Measurements from ENCODE around the gene OR1F1. TPM values are rescaled to one million over a fixed set of nuclear protein-coding genes. Genes with fewer than 3 reads are reported as not detected.
A peak's percentile ranks its signal among the peaks of the same experiment; 100 is the strongest.

Gene OR1F1
- total and polyA plus RNA-seq, 9 donors, result not detected

- no peak overlapping the region for H3K27ac ChIP-seq (ENCODE audit: low read length)
- WGBS (ENCODE audit: insufficient coverage), result 83% methylated on average over 5 of the region's 10 CpGs
- peaks cover 27% of the 10 kb centered on the region for H3K36me3 ChIP-seq (ENCODE audit: control insufficient read depth, insufficient read depth, low read length)
- peaks cover 44% of the 10 kb centered on the region for H3K9me3 ChIP-seq (replicated peaks; ENCODE audit: control insufficient read depth, low read depth, low read length)
- H3K27me3 ChIP-seq (ENCODE audit: control insufficient read depth, insufficient read depth, low read length), result no peaks in the 10 kb centered on the region
- H3K4me1 ChIP-seq (ENCODE audit: control insufficient read depth, insufficient read depth, low read length), result no peaks in the 10 kb centered on the region
- DNase-seq, result no peak
- no peak overlapping the region for H3K4me3 ChIP-seq (ENCODE audit: low read length)
Measured at GRCh38 chr16:3220839-3221238, 32.8 kb downstream of the OR1F1 start.

GRCh38 chr16:3223913-3224515 is 36.0 kb downstream of the OR1F1 start:
- H3K27ac ChIP-seq (ENCODE audit: low read length), result no peak overlapping the region
- H3K9me3 ChIP-seq (replicated peaks; ENCODE audit: control insufficient read depth, low read depth, low read length), result peaks cover 62% of the 10 kb centered on the region
- no peaks in the 10 kb centered on the region for H3K4me1 ChIP-seq (ENCODE audit: control insufficient read depth, insufficient read depth, low read length)
- WGBS (ENCODE audit: insufficient coverage), result 100% methylated on average over 2 of the region's 10 CpGs
- no peak for DNase-seq
- peaks cover 37% of the 10 kb centered on the region for H3K36me3 ChIP-seq (ENCODE audit: control insufficient read depth, insufficient read depth, low read length)
- H3K4me3 ChIP-seq (ENCODE audit: low read length), result no peak overlapping the region
- no peaks in the 10 kb centered on the region for H3K27me3 ChIP-seq (ENCODE audit: control insufficient read depth, insufficient read depth, low read length)

DNA sequence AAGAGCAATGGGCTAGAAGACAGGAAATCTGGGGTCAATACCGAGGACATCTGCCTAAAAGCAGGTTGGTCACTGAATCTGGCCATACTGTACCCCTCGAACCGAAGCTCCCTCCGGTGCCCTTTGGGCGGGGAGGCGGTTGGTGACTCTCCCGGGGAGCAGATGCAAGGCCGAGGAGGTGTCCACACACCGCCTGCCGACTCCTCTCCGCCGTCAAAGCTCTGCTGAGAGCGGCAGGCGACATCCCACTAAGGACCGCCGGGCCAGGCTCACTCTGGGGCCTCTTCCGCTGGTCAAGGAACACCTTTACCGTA is 46.5 kb downstream of the OR1F1 start:
- Histone ChIP-seq H3K4me3 (ENCODE audit: low read length) (peak overlapping the region; percentile 98), H3K4me1 (ENCODE audit: control insufficient read depth, insufficient read depth, low read length) (peaks cover 9% of the 10 kb centered on the region), H3K27me3 (ENCODE audit: control insufficient read depth, insufficient read depth, low read length) (no peaks in the 10 kb centered on the region), H3K9me3 (replicated peaks; ENCODE audit: control insufficient read depth, low read depth, low read length) (peaks cover 12% of the 10 kb centered on the region), H3K36me3 (ENCODE audit: control insufficient read depth, insufficient read depth, low read length) (peaks cover 38% of the 10 kb centered on the region), H3K27ac (ENCODE audit: low read length) (peak overlapping the region; percentile 98)
- WGBS (ENCODE audit: insufficient coverage), result under 1% methylated on average over 17 of the region's 18 CpGs
- DNase-seq, result no peak

- Histone ChIP-seq H3K9me3 (replicated peaks; ENCODE audit: control insufficient read depth, low read depth, low read length) (peaks cover 7% of the 10 kb centered on the region), H3K4me1 (ENCODE audit: control insufficient read depth, insufficient read depth, low read length) (peaks cover 9% of the 10 kb centered on the region), H3K4me3 (ENCODE audit: low read length) (peak within 1 kb of the TSS; percentile 98), H3K27ac (ENCODE audit: low read length) (peak within 1 kb of the TSS; percentile 98), H3K36me3 (ENCODE audit: control insufficient read depth, insufficient read depth, low read length) (peaks cover 33% of the 10 kb centered on the region), H3K27me3 (ENCODE audit: control insufficient read depth, insufficient read depth, low read length) (no peaks in the 10 kb centered on the region)
- WGBS (ENCODE audit: insufficient coverage), result under 1% methylated on average over 47 of the region's 59 CpGs
- peak; percentile 98 for DNase-seq
Measured at GRCh38 chr16:3234857-3235561, 47.0 kb downstream of the OR1F1 start, which contains the start of gene ZNF200. Gene ZNF200 (minus strand): TSS chr16:3235158. CDS start chr16:3233755, 1,403 bp downstream.

- Histone ChIP-seq H3K27ac (ENCODE audit: low read length) (no peak overlapping the region), H3K4me3 (ENCODE audit: low read length) (no peak overlapping the region), H3K36me3 (ENCODE audit: control insufficient read depth, insufficient read depth, low read length) (peaks cover 25% of the 10 kb centered on the region), H3K27me3 (ENCODE audit: control insufficient read depth, insufficient read depth, low read length) (peaks cover 2% of the 10 kb centered on the region), H3K4me1 (ENCODE audit: control insufficient read depth, insufficient read depth, low read length) (peaks cover 9% of the 10 kb centered on the region), H3K9me3 (replicated peaks; ENCODE audit: control insufficient read depth, low read depth, low read length) (peaks cover 5% of the 10 kb centered on the region)
- peak; percentile 15 for DNase-seq
- 82% methylated on average over 22 of the region's 29 CpGs for WGBS (ENCODE audit: insufficient coverage)
Measured at GRCh38 chr16:3235856-3236669, 48.1 kb downstream of the OR1F1 start.

GRCh38 chr16:3241761-3242160 is 53.8 kb downstream of the OR1F1 start:
- H3K4me1 ChIP-seq (ENCODE audit: control insufficient read depth, insufficient read depth, low read length), result no peaks in the 10 kb centered on the region
- DNase-seq, result no peak
- peaks cover 7% of the 10 kb centered on the region for H3K27me3 ChIP-seq (ENCODE audit: control insufficient read depth, insufficient read depth, low read length)
- no peaks in the 10 kb centered on the region for H3K36me3 ChIP-seq (ENCODE audit: control insufficient read depth, insufficient read depth, low read length)
- H3K4me3 ChIP-seq (ENCODE audit: low read length), result no peak overlapping the region
- no peak overlapping the region for H3K27ac ChIP-seq (ENCODE audit: low read length)
- H3K9me3 ChIP-seq (replicated peaks; ENCODE audit: control insufficient read depth, low read depth, low read length), result no peaks in the 10 kb centered on the region
- WGBS (ENCODE audit: insufficient coverage), result 33% methylated on average over 1 of the region's 5 CpGs

DNA sequence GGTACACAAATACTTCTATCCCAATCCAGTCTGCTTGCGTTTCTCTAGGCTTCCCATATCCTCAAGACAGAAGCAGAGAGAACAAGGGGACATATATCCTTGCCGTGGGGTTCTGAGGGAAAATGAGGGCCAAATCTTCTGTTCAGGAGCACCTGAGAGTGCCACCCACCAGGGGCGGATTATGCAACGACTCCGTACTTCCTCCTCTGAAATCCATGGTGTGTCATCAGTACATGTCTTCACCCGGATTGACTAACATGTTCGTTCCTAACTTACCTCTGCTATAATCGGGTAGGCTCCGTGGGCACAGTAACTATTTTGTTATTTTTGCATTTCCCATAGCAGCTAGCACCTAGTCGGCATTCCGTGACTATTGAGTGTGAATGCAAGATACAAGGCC is 54.7 kb downstream of the OR1F1 start:
- Histone ChIP-seq H3K27ac (ENCODE audit: low read length) (no peak overlapping the region), H3K36me3 (ENCODE audit: control insufficient read depth, insufficient read depth, low read length) (no peaks in the 10 kb centered on the region), H3K4me1 (ENCODE audit: control insufficient read depth, insufficient read depth, low read length) (no peaks in the 10 kb centered on the region), H3K4me3 (ENCODE audit: low read length) (no peak overlapping the region), H3K9me3 (replicated peaks; ENCODE audit: control insufficient read depth, low read depth, low read length) (no peaks in the 10 kb centered on the region), H3K27me3 (ENCODE audit: control insufficient read depth, insufficient read depth, low read length) (peaks cover 7% of the 10 kb centered on the region)
- WGBS (ENCODE audit: insufficient coverage), result 80% methylated on average over 10 of the region's 11 CpGs
- no peak for DNase-seq

DNA sequence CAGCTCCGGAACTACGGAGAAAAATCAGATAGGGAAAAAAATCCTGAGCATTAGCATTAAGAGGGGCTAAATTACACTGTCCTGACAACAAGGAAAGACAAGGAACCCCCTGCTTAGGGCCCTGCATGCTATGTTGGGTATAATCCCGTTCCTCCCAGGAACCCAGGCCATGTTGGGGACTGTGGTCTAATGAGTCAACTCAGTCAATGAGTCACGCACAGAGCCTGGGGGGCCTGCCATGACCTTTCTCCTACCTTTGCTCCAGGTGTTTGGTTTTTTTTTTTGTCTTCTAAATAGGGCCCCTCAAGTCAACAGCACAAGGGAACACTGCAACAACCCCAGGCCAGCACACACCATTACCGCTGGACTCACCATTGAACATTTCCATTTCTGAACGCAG is 55.9 kb downstream of the OR1F1 start:
- 72% methylated on average over 2 of the region's 6 CpGs for WGBS (ENCODE audit: insufficient coverage)
- no peaks in the 10 kb centered on the region for H3K4me1 ChIP-seq (ENCODE audit: control insufficient read depth, insufficient read depth, low read length)
- peaks cover 9% of the 10 kb centered on the region for H3K27me3 ChIP-seq (ENCODE audit: control insufficient read depth, insufficient read depth, low read length)
- H3K27ac ChIP-seq (ENCODE audit: low read length), result no peak overlapping the region
- no peaks in the 10 kb centered on the region for H3K9me3 ChIP-seq (replicated peaks; ENCODE audit: control insufficient read depth, low read depth, low read length)
- DNase-seq, result no peak
- no peaks in the 10 kb centered on the region for H3K36me3 ChIP-seq (ENCODE audit: control insufficient read depth, insufficient read depth, low read length)
- H3K4me3 ChIP-seq (ENCODE audit: low read length), result no peak overlapping the region

GRCh38 chr16:3246002-3246401 is 58.0 kb downstream of the OR1F1 start:
- Histone ChIP-seq H3K36me3 (ENCODE audit: control insufficient read depth, insufficient read depth, low read length) (no peaks in the 10 kb centered on the region), H3K27ac (ENCODE audit: low read length) (no peak overlapping the region), H3K9me3 (replicated peaks; ENCODE audit: control insufficient read depth, low read depth, low read length) (no peaks in the 10 kb centered on the region), H3K27me3 (ENCODE audit: control insufficient read depth, insufficient read depth, low read length) (peaks cover 8% of the 10 kb centered on the region), H3K4me1 (ENCODE audit: control insufficient read depth, insufficient read depth, low read length) (no peaks in the 10 kb centered on the region), H3K4me3 (ENCODE audit: low read length) (no peak overlapping the region)
- DNase-seq, result no peak
- 63% methylated on average over 6 of the region's 7 CpGs for WGBS (ENCODE audit: insufficient coverage)

DNA sequence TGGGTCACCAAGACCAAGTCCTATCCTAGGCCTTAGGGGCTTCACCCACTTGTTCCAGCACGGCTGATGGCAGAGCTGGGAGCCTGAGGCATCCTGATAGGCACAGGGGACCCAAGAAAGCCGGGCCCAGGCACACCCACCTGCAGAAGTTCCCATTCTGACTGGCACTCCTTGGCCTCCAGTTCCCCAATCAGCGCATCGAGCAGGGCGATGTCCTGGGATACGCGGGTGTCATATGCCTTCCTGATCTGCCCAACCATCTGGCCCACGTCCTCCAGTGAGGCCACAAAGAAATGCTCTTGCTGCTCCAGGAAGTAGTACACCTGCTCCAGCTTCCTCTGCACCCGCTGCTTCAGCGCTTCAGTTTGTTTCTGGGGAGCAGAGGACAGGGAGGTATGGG is 58.9 kb downstream of the OR1F1 start:
- no peak for DNase-seq
- Histone ChIP-seq H3K4me3 (ENCODE audit: low read length) (no peak overlapping the region), H3K27ac (ENCODE audit: low read length) (no peak overlapping the region), H3K36me3 (ENCODE audit: control insufficient read depth, insufficient read depth, low read length) (no peaks in the 10 kb centered on the region), H3K4me1 (ENCODE audit: control insufficient read depth, insufficient read depth, low read length) (no peaks in the 10 kb centered on the region), H3K27me3 (ENCODE audit: control insufficient read depth, insufficient read depth, low read length) (peaks cover 8% of the 10 kb centered on the region), H3K9me3 (replicated peaks; ENCODE audit: control insufficient read depth, low read depth, low read length) (no peaks in the 10 kb centered on the region)
- WGBS (ENCODE audit: insufficient coverage), result 83% methylated on average over 9 of the region's 10 CpGs
